Kidney epithelial cell (primary cell): Measurements from ENCODE around the gene SRRM3. TPM values are rescaled to one million over a fixed set of nuclear protein-coding genes. Genes with fewer than 3 reads are reported as not detected.

Source experiments
- DNase-seq: peaks from one replicate; pipeline ENCODE4 v3.0.0-alpha.2; 2010; ENCODE audit warnings: low read depth
- H3K27me3 ChIP-seq: 2 replicates; pipeline ENCODE4 v1.6.0; 2011; ENCODE audit warnings: low read length; ENCODE audit not compliant: control insufficient read depth, insufficient read depth
- H3K36me3 ChIP-seq: 2 replicates; pipeline ENCODE4 v1.5.1; 2011; ENCODE audit warnings: low read length; ENCODE audit not compliant: control insufficient read depth, insufficient read depth
- H3K4me3 ChIP-seq: 2 replicates; pipeline ENCODE4 v1.5.1; 2011; ENCODE audit warnings: low read depth, mild to moderate bottlenecking, control low read depth, low read length
- total RNA-seq: library from RNA; depleted of rRNA; stranded (reverse); fragments of >200 nt; gene quantifications from 2 replicates; pipeline ENCODE4 v1.2.3, GENCODE V29; 2015
- TF ChIP-seq, protein P1 (sequence below): IDR thresholded peaks from 2 replicates; pipeline ENCODE4 v1.5.1; 2011; ENCODE audit warnings: mild to moderate bottlenecking, moderate library complexity, low read length, control low read depth, inconsistent platforms; ENCODE audit not compliant: insufficient read depth, poor library complexity, severe bottlenecking

The SRRM3 gene
- total RNA-seq, 1 donor from 2014 or later: 0.21 TPM

DNA sequence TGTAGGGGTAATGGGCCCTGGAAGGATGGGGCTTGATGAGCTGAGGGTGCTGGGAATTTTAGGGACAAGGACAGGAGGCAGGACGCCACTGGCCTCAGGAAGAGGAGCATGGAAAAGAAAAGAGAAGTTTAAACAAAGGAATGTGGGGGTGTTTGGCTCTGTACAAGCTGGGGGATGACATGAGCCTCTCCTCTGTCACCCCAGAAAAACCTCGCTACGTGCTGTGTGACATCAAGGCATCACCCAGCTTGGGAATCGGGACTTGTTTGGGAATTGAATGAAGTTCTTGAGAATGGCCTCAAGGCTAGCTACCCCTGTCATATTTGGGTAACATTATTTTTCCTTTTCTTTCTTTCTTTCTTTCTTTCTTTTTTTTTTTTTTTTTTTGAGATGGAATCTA lies 53.1 kb downstream of the SRRM3 start:
- TF ChIP-seq, protein P1, sequence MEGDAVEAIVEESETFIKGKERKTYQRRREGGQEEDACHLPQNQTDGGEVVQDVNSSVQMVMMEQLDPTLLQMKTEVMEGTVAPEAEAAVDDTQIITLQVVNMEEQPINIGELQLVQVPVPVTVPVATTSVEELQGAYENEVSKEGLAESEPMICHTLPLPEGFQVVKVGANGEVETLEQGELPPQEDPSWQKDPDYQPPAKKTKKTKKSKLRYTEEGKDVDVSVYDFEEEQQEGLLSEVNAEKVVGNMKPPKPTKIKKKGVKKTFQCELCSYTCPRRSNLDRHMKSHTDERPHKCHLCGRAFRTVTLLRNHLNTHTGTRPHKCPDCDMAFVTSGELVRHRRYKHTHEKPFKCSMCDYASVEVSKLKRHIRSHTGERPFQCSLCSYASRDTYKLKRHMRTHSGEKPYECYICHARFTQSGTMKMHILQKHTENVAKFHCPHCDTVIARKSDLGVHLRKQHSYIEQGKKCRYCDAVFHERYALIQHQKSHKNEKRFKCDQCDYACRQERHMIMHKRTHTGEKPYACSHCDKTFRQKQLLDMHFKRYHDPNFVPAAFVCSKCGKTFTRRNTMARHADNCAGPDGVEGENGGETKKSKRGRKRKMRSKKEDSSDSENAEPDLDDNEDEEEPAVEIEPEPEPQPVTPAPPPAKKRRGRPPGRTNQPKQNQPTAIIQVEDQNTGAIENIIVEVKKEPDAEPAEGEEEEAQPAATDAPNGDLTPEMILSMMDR: no peak
- DNase-seq: no peak
- Histone ChIP-seq H3K27me3 (peaks cover 9% of the 10 kb centered on the region), H3K4me3 (no peak overlapping the region), H3K36me3 (no peaks in the 10 kb centered on the region)

DNA sequence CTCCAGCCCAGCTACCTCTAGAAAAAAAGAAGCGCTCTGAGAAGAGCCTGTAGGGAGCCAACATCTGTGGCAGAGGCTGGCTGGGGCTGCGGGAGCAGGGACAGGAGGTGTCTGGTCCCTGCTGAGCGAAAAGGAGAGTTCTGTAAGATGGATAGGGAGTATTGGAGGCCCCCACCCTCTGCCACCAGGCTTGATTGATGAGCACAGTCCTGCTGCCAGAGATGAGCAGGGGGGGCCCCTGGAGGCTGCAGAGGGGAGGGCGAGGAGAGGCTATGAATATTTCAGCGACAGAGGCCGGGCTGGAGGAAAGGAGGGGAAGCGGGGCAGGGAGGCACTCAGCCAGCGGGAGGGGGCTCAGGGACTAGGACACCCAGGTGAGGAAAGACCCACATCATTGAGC lies 56.3 kb downstream of the SRRM3 start:
- Histone ChIP-seq H3K4me3 (no peak overlapping the region), H3K27me3 (peaks cover 21% of the 10 kb centered on the region), H3K36me3 (no peaks in the 10 kb centered on the region)
- DNase-seq: no peak
- TF ChIP-seq, protein P1: no peak

DNA sequence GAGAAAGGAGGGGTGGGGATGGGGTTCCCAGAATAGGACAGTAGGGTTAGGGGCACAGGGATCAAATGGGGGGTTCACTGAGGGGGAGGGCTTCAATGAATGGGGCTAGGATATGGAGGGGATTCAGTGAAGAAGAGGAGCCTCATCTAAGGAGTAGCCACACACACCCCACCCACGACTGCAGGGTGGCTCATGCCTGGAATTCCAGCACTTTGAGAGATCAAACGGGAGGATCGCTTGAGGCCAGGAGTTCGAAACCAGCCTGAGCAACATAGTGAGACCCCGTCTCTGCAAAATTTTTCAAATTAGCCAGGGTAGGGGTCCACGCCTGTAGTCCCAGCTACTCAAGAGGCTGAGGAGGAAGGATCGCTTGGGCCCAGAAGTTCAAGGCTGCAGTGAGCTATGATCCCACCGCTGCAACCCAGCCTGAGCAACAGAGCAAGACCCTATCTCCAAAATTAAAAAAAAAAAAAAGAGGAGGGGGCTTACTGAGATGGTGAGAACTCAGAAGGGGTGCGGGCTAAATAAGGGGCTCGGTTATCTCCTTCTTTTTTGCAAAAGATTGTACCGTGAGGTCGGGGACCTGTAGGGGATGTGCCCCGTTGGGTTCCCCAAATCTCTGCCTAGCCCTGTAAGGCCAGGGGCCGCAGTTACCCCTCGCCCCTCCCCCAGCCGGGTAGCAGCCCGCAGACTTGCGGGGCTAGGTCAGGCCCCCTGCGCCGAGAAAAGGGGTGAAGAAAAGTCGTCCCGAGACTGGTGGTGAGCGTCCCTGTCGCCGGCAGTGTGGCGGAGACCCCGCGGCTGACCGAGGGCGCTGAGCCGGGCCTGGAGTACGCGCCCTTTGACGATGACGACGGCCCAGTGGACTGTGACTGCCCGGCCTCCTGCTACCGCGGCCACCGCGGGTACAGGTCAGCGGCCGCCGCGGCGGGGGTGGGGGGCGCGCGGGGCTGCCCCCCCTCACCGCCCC lies 57.7 kb downstream of the SRRM3 start:
- no peaks in the 10 kb centered on the region for H3K36me3 ChIP-seq
- DNase-seq: no peak
- TF ChIP-seq, protein P1: no peak
- H3K4me3 ChIP-seq: peak overlapping the region; percentile 19
- peaks cover 24% of the 10 kb centered on the region for H3K27me3 ChIP-seq

DNA sequence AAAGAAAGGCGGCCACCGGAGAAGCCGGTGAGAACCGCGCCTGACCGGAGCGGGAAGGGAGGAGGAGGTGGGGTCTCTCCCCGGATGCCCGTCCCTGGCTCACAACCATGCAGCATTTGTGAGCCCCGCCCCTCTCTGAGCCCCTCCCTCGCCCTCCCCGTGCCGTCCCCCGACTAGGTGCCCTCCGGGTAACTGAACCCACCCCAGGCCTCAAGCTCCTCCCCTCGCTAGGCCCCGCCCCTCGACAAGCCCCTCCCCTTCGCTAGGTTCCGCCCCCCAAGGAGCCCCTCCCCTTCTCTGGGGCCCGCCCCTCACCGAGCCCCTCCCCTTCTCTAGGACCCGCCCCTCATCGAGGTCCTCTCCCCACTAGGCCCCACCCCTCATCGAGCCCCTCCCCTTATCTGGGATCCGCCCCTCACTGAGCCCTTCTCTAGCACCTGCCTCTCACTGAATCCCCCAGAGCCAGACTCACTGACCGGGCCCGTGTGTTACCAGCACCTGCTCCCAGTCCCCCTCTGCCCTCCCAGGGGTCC lies 58.5 kb downstream of the SRRM3 start:
- no peak for DNase-seq
- H3K36me3 ChIP-seq: no peaks in the 10 kb centered on the region
- peak overlapping the region; percentile 33 for H3K4me3 ChIP-seq
- H3K27me3 ChIP-seq: peaks cover 24% of the 10 kb centered on the region
- TF ChIP-seq, protein P1: no peak

DNA sequence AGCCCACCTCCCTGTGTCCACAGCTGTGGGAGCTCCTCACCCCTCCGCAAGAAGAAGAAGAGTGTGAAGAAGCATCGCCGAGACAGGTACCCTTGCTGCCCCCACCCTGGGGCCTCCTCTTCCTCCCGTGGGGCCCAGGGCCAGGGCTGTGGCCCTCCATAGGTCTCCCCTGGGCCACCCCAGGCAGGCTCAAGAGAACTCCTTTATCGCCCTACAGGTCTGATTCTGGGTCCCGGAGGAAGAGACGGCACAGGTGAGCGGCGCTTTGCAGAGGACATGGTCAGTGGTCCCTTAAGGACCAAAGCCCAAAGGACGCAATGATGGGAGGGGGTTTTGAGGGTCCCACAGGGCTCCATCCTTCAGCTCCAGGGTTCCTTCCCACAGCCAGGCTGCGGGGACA lies 59.6 kb downstream of the SRRM3 start:
- TF ChIP-seq, protein P1: no peak
- Histone ChIP-seq H3K27me3 (peaks cover 24% of the 10 kb centered on the region), H3K36me3 (no peaks in the 10 kb centered on the region), H3K4me3 (no peak overlapping the region)
- no peak for DNase-seq
